Liver (tissue), 3 donors: Measurements from ENCODE around the gene RARS1.

ENCODE experiments used
- CTCF ChIP-seq: fragments of 150-350 bp; IDR thresholded peaks from 2 replicates; pipeline ENCODE4 v1.5.1; 2017; ENCODE audit warnings: improper control_type of control experiment, low read depth, low read length; ENCODE audit not compliant: missing input control
- GABPA ChIP-seq, 2 donors: IDR thresholded peaks in 1 of 2; conservative IDR thresholded peaks in 1 of 2; 2 replicates each; pipeline ENCODE4 v1.6.1; 2016; ENCODE audit warnings: antibody characterized with exemption in 2 of 2, mild to moderate bottlenecking in 1 of 2, moderate library complexity in 1 of 2
- JUND ChIP-seq, 2 donors: IDR thresholded peaks; 2 replicates each; pipeline ENCODE4 v1.6.1; 2016; ENCODE audit warnings: antibody characterized with exemption in 2 of 2
- MAX ChIP-seq: IDR thresholded peaks from 2 replicates; pipeline ENCODE4 v1.6.1; 2016; ENCODE audit warnings: antibody characterized with exemption
- RAD21 ChIP-seq, 2 donors: IDR thresholded peaks; 2 replicates each; pipeline ENCODE4 v1.6.1; 2016; ENCODE audit warnings: antibody characterized with exemption in 2 of 2, mild to moderate bottlenecking in 2 of 2
- SP1 ChIP-seq: IDR thresholded peaks from 2 replicates; pipeline ENCODE4 v1.6.1; 2018; ENCODE audit warnings: antibody characterized with exemption, mild to moderate bottlenecking
- TAF1 ChIP-seq: conservative IDR thresholded peaks from 2 replicates; pipeline ENCODE4 v1.6.1; 2016; ENCODE audit warnings: antibody characterized with exemption, mild to moderate bottlenecking
- YY1 ChIP-seq: IDR thresholded peaks from 2 replicates; pipeline ENCODE4 v1.6.1; 2016; ENCODE audit warnings: antibody characterized with exemption, mild to moderate bottlenecking
- donor health status: healthy.
- donor health status: healthy.

DNA sequence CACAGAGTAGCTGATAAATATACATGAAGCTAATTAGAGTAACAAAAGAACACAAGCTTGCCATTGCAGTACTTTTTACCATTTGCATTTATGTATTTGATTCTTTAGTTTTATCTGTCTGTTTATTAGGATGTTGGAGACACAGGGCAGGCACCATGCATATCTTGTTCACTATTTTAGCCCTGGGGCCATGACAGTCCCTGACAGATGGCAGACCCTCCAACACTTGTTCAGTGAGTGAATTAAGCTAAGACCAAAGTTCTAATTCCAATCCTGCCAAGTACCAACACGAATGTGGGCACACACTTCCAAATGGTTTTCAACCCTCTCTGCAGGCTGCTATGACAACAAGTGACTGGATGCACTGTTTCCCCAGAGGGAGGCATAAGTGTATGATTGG lies 12.0 kb upstream of the RARS1 start:
- no peak for TF ChIP-seq JUND (IDR thresholded peaks at IDR 0.05)
- no peak for TF ChIP-seq CTCF
- TF ChIP-seq TAF1: no peak
- no peak for TF ChIP-seq SP1
- no peak for TF ChIP-seq GABPA (IDR thresholded peaks at IDR 0.05 in 1 of 2, conservative IDR thresholded peaks at IDR 0.05 in 1 of 2)
- TF ChIP-seq RAD21 (IDR thresholded peaks at IDR 0.05): no peak
- no peak for TF ChIP-seq MAX
- TF ChIP-seq YY1: no peak
